PC-3 (cell line): Measurements from ENCODE around the gene GPS1. TPM values are rescaled to one million over a fixed set of nuclear protein-coding genes. Genes with fewer than 3 reads are reported as not detected.
A peak's percentile ranks its signal among the peaks of the same experiment; 100 is the strongest.

ENCODE experiments used
- ATAC-seq: fragments of 200-7000 bp; cut with Tn5 transposase; 2 replicates; pipeline ENCODE4 v1.9.1; 2020; ENCODE audit warnings: mild to moderate bottlenecking, moderate library complexity
- BruUV-seq: library from RNA; stranded (reverse); fragments of 400-500 nt; replicated peaks from 2 replicates; lab custom pipeline; 2021; lab: Mats Ljungman, UMichigan
- CTCF ChIA-PET: fragments of 300-600 bp; sonication (Branson Sonifier 250); formaldehyde crosslinking; loops from one replicate; lab custom pipeline; 2022; ENCODE audit warnings: antibody characterized with exemption; lab: Charles Lee
- POLR2A ChIA-PET: fragments of 300-600 bp; sonication (Branson Sonifier 250); formaldehyde crosslinking; loops from one replicate; lab custom pipeline; 2022; ENCODE audit warnings: antibody characterized with exemption; ENCODE audit not compliant: unreplicated experiment; lab: Charles Lee
- DNase-seq: peaks from one replicate; pipeline ENCODE4 v3.0.0-alpha.2; 2015
- H2AFZ ChIP-seq: fragments of 300-600 bp; sonication (generic); 2 replicates; pipeline ENCODE4 v1.6.0; 2016; ENCODE audit warnings: antibody characterized with exemption, low read length
- H3F3A ChIP-seq: fragments of 300-600 bp; sonication (generic); one replicate; pipeline ENCODE4 v1.6.0; 2017; ENCODE audit warnings: antibody characterized with exemption, low read length, control low read depth, mild to moderate bottlenecking; ENCODE audit not compliant: unreplicated experiment
- H3K27ac ChIP-seq: fragments of 300-600 bp; sonication (generic); 2 replicates; pipeline ENCODE4 v1.5.1; 2016; ENCODE audit warnings: mild to moderate bottlenecking, low read length
- H3K27me3 ChIP-seq: fragments of 300-600 bp; sonication (generic); 2 replicates; pipeline ENCODE4 v1.6.1; 2016; ENCODE audit warnings: low read length, mixed read lengths
- H3K36me3 ChIP-seq: fragments of 300-600 bp; sonication (generic); 2 replicates; pipeline ENCODE4 v1.6.1; 2016; ENCODE audit warnings: low read depth, mixed run types, low read length, mixed read lengths
- H3K4me1 ChIP-seq: fragments of 300-600 bp; sonication (generic); 2 replicates; pipeline ENCODE4 v1.5.1; 2016; ENCODE audit warnings: low read length; ENCODE audit not compliant: insufficient read depth
- H3K4me2 ChIP-seq: fragments of 300-600 bp; sonication (generic); 2 replicates; pipeline ENCODE4 v1.6.0; 2016; ENCODE audit warnings: low read length
- H3K4me3 ChIP-seq: fragments of 300-600 bp; sonication (generic); 2 replicates; pipeline ENCODE4 v1.5.1; 2016; ENCODE audit warnings: mild to moderate bottlenecking, low read length, mixed read lengths
- H3K79me2 ChIP-seq: fragments of 300-600 bp; sonication (generic); 2 replicates; pipeline ENCODE4 v1.6.1; 2017; ENCODE audit warnings: low read length, mixed read lengths
- H3K9ac ChIP-seq: fragments of 300-600 bp; sonication (generic); 2 replicates; pipeline ENCODE4 v1.6.0; 2016; ENCODE audit warnings: mild to moderate bottlenecking, low read length
- H3K9me2 ChIP-seq: fragments of 300-600 bp; sonication (generic); replicated peaks from 2 replicates; pipeline ENCODE4 v1.6.1; 2016; ENCODE audit warnings: mixed run types, low read length, mixed read lengths
- H3K9me3 ChIP-seq: fragments of 300-600 bp; sonication (generic); 2 replicates; pipeline ENCODE4 v1.6.1; 2016; ENCODE audit warnings: low read length, mixed read lengths
- H4K20me1 ChIP-seq: fragments of 300-600 bp; sonication (generic); 2 replicates; pipeline ENCODE4 v1.6.1; 2016; ENCODE audit warnings: low read length, mixed read lengths
- CTCF ChIP-seq: fragments of 300-600 bp; sonication (generic); conservative IDR thresholded peaks from 2 replicates; pipeline ENCODE4 v1.5.1; 2017; ENCODE audit warnings: antibody characterized with exemption, low read depth, mild to moderate bottlenecking, low read length
- EZH2 ChIP-seq: fragments of 300-600 bp; sonication (generic); IDR thresholded peaks from one replicate; pipeline ENCODE4 v1.6.1; 2017; ENCODE audit warnings: antibody characterized with exemption, mild to moderate bottlenecking, low read length; ENCODE audit not compliant: unreplicated experiment
- EZH2phosphoT487 ChIP-seq: fragments of 300-600 bp; sonication (generic); IDR thresholded peaks from 2 replicates; pipeline ENCODE4 v1.6.1; 2018; ENCODE audit warnings: mild to moderate bottlenecking, antibody characterized with exemption, low read length, borderline replicate concordance
- intact Hi-C: fragments of 100-400 bp; cut with micrococcal nuclease; formaldehyde crosslinking; loops from 2 replicates; pipeline ENCODE4 v1.9.0; 2023
- total RNA-seq: library from RNA; depleted of rRNA; stranded (reverse); fragments of >200 nt; gene quantifications from 2 replicates; pipeline ENCODE4 v1.2.3, GENCODE V29; 2014; rRNA removed

GPS1 gene
- total RNA-seq, 1 experiment from 2014 or later: 240 TPM

- no peak overlapping the region for H3K4me3 ChIP-seq
- CTCF ChIA-PET: interaction anchor here (0.5 to 0.7 kb wide), 2 partner anchors 32 to 48 kb away, joined by 3 to 4 read pairs; no protein-coding TSS in a partner anchor
- no peaks in the 10 kb centered on the region for H4K20me1 ChIP-seq
- H2AFZ ChIP-seq: peak overlapping the region; percentile 58; the same call in 1 of the 2 replicates
- H3K9ac ChIP-seq: peak overlapping the region; percentile 42
- H3F3A ChIP-seq: peaks cover 4% of the 10 kb centered on the region
- POLR2A ChIA-PET: interaction anchor here (0.6 to 1.1 kb wide), 3 partner anchors 8 to 97 kb away, joined by 3 to 8 read pairs (median 4); partner anchors contain the start of gene DCXR
- H3K4me2 ChIP-seq: peak overlapping the region; percentile 52
- H3K9me2 ChIP-seq: no peaks in the 10 kb centered on the region
- H3K4me1 ChIP-seq: peaks cover 33% of the 10 kb centered on the region
- no TSS peak for BruUV-seq
- H3K36me3 ChIP-seq: no peaks in the 10 kb centered on the region
- H3K79me2 ChIP-seq: no peaks in the 10 kb centered on the region
- peak overlapping the region; percentile 69 for H3K27ac ChIP-seq
- ATAC-seq: peak; percentile 86
- no peaks in the 10 kb centered on the region for H3K9me3 ChIP-seq
- no peaks in the 10 kb centered on the region for H3K27me3 ChIP-seq
- peak; percentile 60 for TF ChIP-seq CTCF
- TF ChIP-seq EZH2phosphoT487: no peak
- no peak for TF ChIP-seq EZH2
- intact Hi-C loops: loop anchor here (1.0 kb wide), 1 partner anchor 48 kb away; no protein-coding TSS in a partner anchor
- DNase-seq: peak; percentile 85
These were observed 54.4 kb downstream of the GPS1 start for GRCh38 chr17:82105882-82106687.

GRCh38 chr17:82106688-82107305, 55.1 kb downstream of the GPS1 start:
- Histone ChIP-seq H3K9me2 (no peaks in the 10 kb centered on the region), H3K27ac (peak overlapping the region; percentile 69), H3K9me3 (no peaks in the 10 kb centered on the region), H3K36me3 (no peaks in the 10 kb centered on the region), H3K4me2 (peak overlapping the region; percentile 52), H3K4me1 (peaks cover 33% of the 10 kb centered on the region), H2AFZ (peak overlapping the region; percentile 58; the same call in 1 of the 2 replicates), H3F3A (peaks cover 4% of the 10 kb centered on the region), H4K20me1 (no peaks in the 10 kb centered on the region), H3K9ac (peak overlapping the region; percentile 42), H3K27me3 (no peaks in the 10 kb centered on the region), H3K79me2 (no peaks in the 10 kb centered on the region), H3K4me3 (no peak overlapping the region)
- TF ChIP-seq CTCF (no peak), EZH2phosphoT487 (no peak), EZH2 (no peak)
- intact Hi-C loops: loop anchor here (1.0 kb wide), 1 partner anchor 48 kb away; no protein-coding TSS in a partner anchor
- BruUV-seq: no TSS peak
- DNase-seq (no peak), ATAC-seq (no peak)
- POLR2A ChIA-PET: interaction anchor here (0.6 to 1.1 kb wide), 2 partner anchors 69 to 96 kb away, joined by 3 to 4 read pairs; partner anchors contain the start of gene DCXR
- CTCF ChIA-PET: interaction anchor here (0.5 to 0.7 kb wide), 2 partner anchors 32 to 47 kb away, joined by 3 to 4 read pairs; no protein-coding TSS in a partner anchor

Other genes starting within 250 kb of the GPS1 start
- gene GCGR, start 247.7 kb upstream of the GPS1 start, total RNA-seq: 0.11 TPM in 1 of 2 replicates, not detected in the other
- 73.4 and 90.9 TPM in 2 replicates for gene MCRIP1, start 218.6 kb upstream of the GPS1 start, total RNA-seq
- gene PPP1R27, start 216.8 kb upstream of the GPS1 start, total RNA-seq: not detected in 2 replicates
- gene P4HB, start 191.4 kb upstream of the GPS1 start, total RNA-seq: 969 and 1,089 TPM in 2 replicates
- gene ARHGDIA, start 180.6 kb upstream of the GPS1 start, total RNA-seq: 201 and 261 TPM in 2 replicates
- 496 and 633 TPM in 2 replicates for gene ALYREF, start 160.3 kb upstream of the GPS1 start, total RNA-seq
- 243 and 268 TPM in 2 replicates for gene ANAPC11, start 160.2 kb upstream of the GPS1 start, total RNA-seq
- gene NPB, start 149.7 kb upstream of the GPS1 start, total RNA-seq: 0.07 and 0.17 TPM in 2 replicates
- 33.3 and 42.7 TPM in 2 replicates for gene PCYT2, start 140.5 kb upstream of the GPS1 start, total RNA-seq
- 51.6 and 70.8 TPM in 2 replicates for gene SIRT7, start 133.7 kb upstream of the GPS1 start, total RNA-seq
- 22.9 and 37.5 TPM in 2 replicates for gene MAFG, start 124.2 kb upstream of the GPS1 start, total RNA-seq
- gene PYCR1, start 114.6 kb upstream of the GPS1 start, total RNA-seq: 144 and 169 TPM in 2 replicates
- gene MYADML2, start 104.7 kb upstream of the GPS1 start, total RNA-seq: not detected in 2 replicates
- gene NOTUM, start 90.7 kb upstream of the GPS1 start, total RNA-seq: 0.75 TPM in 1 of 2 replicates, not detected in the other
- 31.5 and 48.2 TPM in 2 replicates for gene ASPSCR1, start 74.3 kb upstream of the GPS1 start, total RNA-seq
- 344 and 390 TPM in 2 replicates for gene CENPX, start 29.0 kb upstream of the GPS1 start, total RNA-seq
- 71.5 and 90.0 TPM in 2 replicates for gene LRRC45, start 28.6 kb upstream of the GPS1 start, total RNA-seq
- gene RAC3, start 20.2 kb upstream of the GPS1 start, total RNA-seq: 46.8 and 52.2 TPM in 2 replicates
- 135 and 142 TPM in 2 replicates for gene DCXR, start 14.2 kb upstream of the GPS1 start, total RNA-seq
- gene RFNG, start 87 bp upstream of the GPS1 start, total RNA-seq: 46.7 and 46.8 TPM in 2 replicates
- 205 and 262 TPM in 2 replicates for gene DUS1L, start 13.9 kb downstream of the GPS1 start, total RNA-seq
- 269 and 364 TPM in 2 replicates for gene FASN, start 46.3 kb downstream of the GPS1 start, total RNA-seq
- 35.0 and 36.6 TPM in 2 replicates for gene CCDC57, start 160.9 kb downstream of the GPS1 start, total RNA-seq
- 286 and 447 TPM in 2 replicates for gene SLC16A3, start 177.1 kb downstream of the GPS1 start, total RNA-seq
- 58.6 and 73.5 TPM in 2 replicates for gene CSNK1D, start 221.8 kb downstream of the GPS1 start, total RNA-seq